Activated CD8-positive, alpha-beta memory T cell treated with anti-CD3 and anti-CD28 coated beads for 48 hours (primary cell): ENCODE results near the gene PIAS3.
"Not testable (repeated sequence)": the region's sequence is repeated elsewhere in the genome, so short reads cannot be mapped to it uniquely, and the experiment has no call there.

ENCODE experiments used
- DNase-seq, 3 experiments: peaks; one replicate each; pipeline ENCODE4 v3.0.0-alpha.2; 2020; ENCODE audit warnings: low read depth in 2 of 3, low spot score in 2 of 3

PIAS3 gene

GRCh38 chr1:145877923-145878486 is 19.1 kb upstream of the PIAS3 start:
- DNase-seq, result no peak

- no peak for DNase-seq
Measured at GRCh38 chr1:145874646-145875045, 15.8 kb upstream of the PIAS3 start.

GRCh38 chr1:145871994-145872924 is 13.4 kb upstream of the PIAS3 start:
- no peak for DNase-seq

GRCh38 chr1:145868232-145868631 is 9.4 kb upstream of the PIAS3 start:
- no peak for DNase-seq

- DNase-seq, result no peak
Measured at GRCh38 chr1:145863282-145864018, 4.6 kb upstream of the PIAS3 start.

DNA sequence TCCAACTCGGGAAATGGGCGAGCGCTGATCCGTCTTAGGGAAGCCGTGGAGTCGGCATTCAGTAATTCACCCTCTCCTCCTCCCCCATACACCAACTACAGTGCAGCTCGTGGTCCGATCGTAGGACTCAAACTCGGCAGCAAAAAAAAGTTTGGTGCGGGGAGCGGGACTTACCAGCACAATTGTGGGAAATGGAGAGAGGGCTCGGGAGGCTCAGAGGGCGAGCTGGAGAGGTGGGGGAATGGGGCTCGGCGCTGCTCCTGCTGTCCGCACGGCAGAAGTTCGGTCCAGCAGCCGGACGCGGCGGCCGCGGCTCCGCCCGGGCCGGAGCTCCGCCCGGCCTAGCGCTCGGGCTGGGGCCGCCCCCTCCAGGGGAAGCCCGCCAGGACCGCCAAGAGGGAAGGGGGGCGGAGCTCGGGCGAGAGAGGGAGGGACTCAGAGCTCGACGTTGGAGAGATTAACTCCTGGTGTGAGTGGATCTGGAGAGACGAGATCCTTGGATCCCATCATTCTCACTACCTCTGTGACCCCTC is 676 bp upstream of the PIAS3 start:
- DNase-seq, result peak; percentile 50 to 71 (median 64)

DNA sequence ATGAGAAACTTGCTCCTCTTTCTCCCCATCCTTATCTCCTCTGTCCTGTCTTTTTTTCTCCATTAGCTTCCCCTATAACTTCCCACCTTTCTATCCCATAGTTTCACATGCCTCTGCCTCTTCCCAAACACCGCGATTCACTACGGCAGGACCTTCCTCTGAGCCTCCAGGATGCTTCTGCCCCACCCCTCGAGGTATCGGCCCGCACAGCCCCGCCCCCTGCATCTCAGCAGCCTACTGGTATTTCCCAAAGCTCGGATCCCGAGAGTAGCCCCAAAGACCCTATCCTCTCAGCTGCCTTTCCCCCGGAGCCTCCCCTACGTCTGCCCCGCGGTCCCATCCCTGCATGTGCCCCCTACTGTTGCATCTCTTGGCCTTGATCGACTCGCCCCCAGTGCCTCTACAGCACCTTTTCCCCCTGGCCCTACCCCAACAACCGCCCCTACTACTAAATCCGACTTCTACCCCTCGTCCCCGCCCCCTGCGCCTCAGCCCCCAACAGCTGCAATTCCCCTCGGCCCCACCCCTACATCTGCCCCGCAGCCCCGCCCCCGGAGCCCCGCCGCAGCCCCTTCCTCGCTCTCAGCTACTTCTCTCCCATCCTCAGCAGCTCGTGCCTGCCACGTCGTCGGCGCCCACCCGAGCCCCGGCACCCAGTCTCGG is 512 bp downstream of the PIAS3 start:
- peak in 1 of 3 experiments; percentile 47 for DNase-seq

GRCh38 chr1:145857170-145857569 is 1.7 kb downstream of the PIAS3 start:
- no peak for DNase-seq

- DNase-seq, result no peak
Measured at GRCh38 chr1:145855426-145855948, 3.4 kb downstream of the PIAS3 start.

- no peak for DNase-seq
Measured at GRCh38 chr1:145849356-145850160, 9.3 kb downstream of the PIAS3 start.

- no peak for DNase-seq
Measured at GRCh38 chr1:145847827-145848226, 11.1 kb downstream of the PIAS3 start.

GRCh38 chr1:145846201-145846612 is 12.7 kb downstream of the PIAS3 start:
- no peak for DNase-seq

GRCh38 chr1:145845514-145846161 is 13.2 kb downstream of the PIAS3 start, which contains the start of gene NUDT17:
TSS of gene NUDT17 (plus strand) at chr1:145845630. CDS start at chr1:145845641, 11 bp downstream.
- peak; percentile 48 to 80 (median 62) for DNase-seq

GRCh38 chr1:145845144-145845513 is 13.8 kb downstream of the PIAS3 start:
- no peak for DNase-seq

DNA sequence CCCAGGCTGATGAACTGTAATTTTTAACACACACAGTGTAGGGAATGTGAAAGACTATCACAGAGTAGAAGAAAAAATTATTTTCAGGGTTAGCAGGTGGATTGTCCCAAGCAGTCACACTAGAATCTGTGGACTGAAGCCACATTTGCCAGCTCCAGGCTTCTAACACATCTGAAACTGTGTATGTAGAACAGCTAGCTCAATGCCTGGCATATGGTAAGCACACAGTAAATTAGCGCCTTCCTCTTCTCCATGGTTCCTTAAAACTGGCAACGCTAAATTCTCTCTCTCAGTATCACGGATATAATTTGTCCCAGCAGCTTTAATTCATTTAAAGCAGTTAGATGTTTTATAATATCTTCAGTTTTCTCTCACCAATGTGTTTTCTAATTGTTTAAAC is 15.8 kb downstream of the PIAS3 start:
- no peak for DNase-seq

GRCh38 chr1:145837656-145838055 is 21.2 kb downstream of the PIAS3 start:
- no peak for DNase-seq

- DNase-seq, result not testable (repeated sequence)
Measured at GRCh38 chr1:145830810-145831209, 28.1 kb downstream of the PIAS3 start.

GRCh38 chr1:145828367-145829026 is 30.4 kb downstream of the PIAS3 start:
- DNase-seq, result no peak

DNA sequence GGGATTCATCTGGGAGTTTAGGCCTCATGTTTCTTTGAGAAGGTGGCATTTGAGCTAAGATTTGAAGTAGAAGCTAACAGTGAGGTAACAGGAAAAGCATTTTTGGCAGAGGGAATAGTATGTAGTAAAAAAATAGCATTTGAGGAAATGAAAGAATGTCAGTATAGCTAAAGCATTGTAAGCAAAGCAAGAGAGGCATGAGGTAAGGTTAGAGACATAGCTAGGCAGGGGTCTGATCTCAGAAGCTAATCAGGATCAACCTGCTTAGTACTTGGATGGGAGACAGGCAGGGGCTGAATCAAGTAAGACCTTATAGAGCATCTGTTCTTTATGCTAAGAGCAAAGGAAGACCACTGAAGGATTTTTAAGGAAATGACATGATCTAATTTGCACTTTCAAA is 30.9 kb downstream of the PIAS3 start:
- DNase-seq, result no peak
